HEK293T (cell line): ENCODE results near the gene GMNN.

Source experiments
- BHLHE40 ChIP-seq: fragments of 450-650 bp; IDR thresholded peaks from 2 replicates; pipeline ENCODE4 v1.6.1; 2016; ENCODE audit warnings: mild to moderate bottlenecking, moderate library complexity, borderline replicate concordance
- CTBP1 ChIP-seq: fragments of 450-650 bp; IDR thresholded peaks from 2 replicates; pipeline ENCODE4 v1.6.1; 2016; ENCODE audit warnings: borderline replicate concordance
- ELF4 ChIP-seq: fragments of 450-650 bp; IDR thresholded peaks from 2 replicates; pipeline ENCODE4 v1.6.1; 2017; ENCODE audit warnings: antibody characterized with exemption
- FOXA1 ChIP-seq: fragments of 450-650 bp; IDR thresholded peaks from 2 replicates; pipeline ENCODE4 v1.6.1; 2016; ENCODE audit warnings: mild to moderate bottlenecking
- FOXK2 ChIP-seq: fragments of 450-650 bp; IDR thresholded peaks from 2 replicates; pipeline ENCODE4 v1.6.1; 2016; ENCODE audit warnings: mild to moderate bottlenecking
- FOXM1 ChIP-seq: fragments of 450-650 bp; IDR thresholded peaks from 2 replicates; pipeline ENCODE4 v1.6.1; 2017; ENCODE audit warnings: mild to moderate bottlenecking, borderline replicate concordance
- L3MBTL2 ChIP-seq: fragments of 450-650 bp; conservative IDR thresholded peaks from 2 replicates; pipeline ENCODE4 v1.6.1; 2016; ENCODE audit warnings: mild to moderate bottlenecking
- NFRKB ChIP-seq: fragments of 450-650 bp; IDR thresholded peaks from 2 replicates; pipeline ENCODE4 v1.6.1; 2016; ENCODE audit warnings: mild to moderate bottlenecking, moderate library complexity
- SP1 ChIP-seq: fragments of 450-650 bp; IDR thresholded peaks from 2 replicates; pipeline ENCODE4 v1.6.1; 2017
- SUZ12 ChIP-seq: fragments of 450-650 bp; IDR thresholded peaks from 2 replicates; pipeline ENCODE4 v1.6.1; 2016; ENCODE audit warnings: mild to moderate bottlenecking
- ZNF384 ChIP-seq: fragments of 450-650 bp; IDR thresholded peaks from 2 replicates; pipeline ENCODE4 v1.6.1; 2016
- TF ChIP-seq, protein P1 (sequence below): fragments of 450-650 bp; IDR thresholded peaks from 2 replicates; pipeline ENCODE4 v1.6.1; 2016

- TF ChIP-seq BHLHE40 = no peak
- TF ChIP-seq ELF4 = no peak
- no peak for TF ChIP-seq SP1
- TF ChIP-seq L3MBTL2 = no peak
- TF ChIP-seq FOXA1 = no peak
- no peak for TF ChIP-seq CTBP1
- no peak for TF ChIP-seq FOXM1
- no peak for TF ChIP-seq SUZ12
- TF ChIP-seq, protein P1, sequence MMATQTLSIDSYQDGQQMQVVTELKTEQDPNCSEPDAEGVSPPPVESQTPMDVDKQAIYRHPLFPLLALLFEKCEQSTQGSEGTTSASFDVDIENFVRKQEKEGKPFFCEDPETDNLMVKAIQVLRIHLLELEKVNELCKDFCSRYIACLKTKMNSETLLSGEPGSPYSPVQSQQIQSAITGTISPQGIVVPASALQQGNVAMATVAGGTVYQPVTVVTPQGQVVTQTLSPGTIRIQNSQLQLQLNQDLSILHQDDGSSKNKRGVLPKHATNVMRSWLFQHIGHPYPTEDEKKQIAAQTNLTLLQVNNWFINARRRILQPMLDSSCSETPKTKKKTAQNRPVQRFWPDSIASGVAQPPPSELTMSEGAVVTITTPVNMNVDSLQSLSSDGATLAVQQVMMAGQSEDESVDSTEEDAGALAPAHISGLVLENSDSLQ = no peak
- TF ChIP-seq NFRKB = no peak
- TF ChIP-seq FOXK2 = no peak
- TF ChIP-seq ZNF384 = no peak
These were observed 23.0 kb downstream of the GMNN start for GRCh38 chr6:24797596-24798216.
